ENCODE results near the gene HPS1.

Gene HPS1

GRCh38 chr10:98436704-98437103, 10.0 kb downstream of the HPS1 start:
- Histone ChIP-seq H3K79me2 (ENCODE audit: insufficient read depth, low read length) (0 out of 2 replicates have a peak, but pooled peaks cover 3% of the 10 kb centered on the region), H3K9me2 (replicated peaks; ENCODE audit: insufficient read depth, low read length) (no peaks in the 10 kb centered on the region), H3K27ac (ENCODE audit: low read depth, low read length) (no peak overlapping the region), H3K9ac (ENCODE audit: low read length) (no peak overlapping the region), H3K4me3 (ENCODE audit: insufficient read depth, low read length, poor library complexity, severe bottlenecking) (no peak overlapping the region), H4K20me1 (ENCODE audit: low read depth, low read length) (no peaks in the 10 kb centered on the region), H3K9me3 (ENCODE audit: insufficient read depth, low read length) (no peaks in the 10 kb centered on the region), H3K27me3 (ENCODE audit: low read length) (no peaks in the 10 kb centered on the region), H3K36me3 (ENCODE audit: low read length) (peaks cover 51% of the 10 kb centered on the region), H3F3A (ENCODE audit: insufficient read depth) (no peaks in the 10 kb centered on the region), H3K4me2 (ENCODE audit: low read depth, low read length, poor library complexity, severe bottlenecking) (no peak overlapping the region), H2AFZ (ENCODE audit: low read depth, low read length, severe bottlenecking) (no peak overlapping the region)
- TF ChIP-seq EZH2phosphoT487 (conservative IDR thresholded peaks at IDR 0.05; ENCODE audit: low read length) = no peak
- no peak for TF ChIP-seq CTCF (IDR thresholded peaks at IDR 0.05; ENCODE audit: insufficient read depth, low read length, poor library complexity, severe bottlenecking)

- no peaks in the 10 kb centered on the region for H4K20me1 ChIP-seq (ENCODE audit: low read depth, low read length)
These were observed 11.6 kb downstream of the HPS1 start for GRCh38 chr10:98435178-98435577.

GRCh38 chr10:98433881-98434732, 12.6 kb downstream of the HPS1 start:
- Histone ChIP-seq H3K9ac (ENCODE audit: low read length) (no peak overlapping the region), H3K4me2 (ENCODE audit: low read depth, low read length, poor library complexity, severe bottlenecking) (no peak overlapping the region), H3K79me2 (ENCODE audit: insufficient read depth, low read length) (no peaks in the 10 kb centered on the region), H3K9me3 (ENCODE audit: insufficient read depth, low read length) (no peaks in the 10 kb centered on the region), H3K4me3 (ENCODE audit: insufficient read depth, low read length, poor library complexity, severe bottlenecking) (no peak overlapping the region), H3F3A (ENCODE audit: insufficient read depth) (no peaks in the 10 kb centered on the region), H3K36me3 (ENCODE audit: low read length) (peaks cover 34% of the 10 kb centered on the region), H3K9me2 (replicated peaks; ENCODE audit: insufficient read depth, low read length) (no peaks in the 10 kb centered on the region), H2AFZ (ENCODE audit: low read depth, low read length, severe bottlenecking) (no peak overlapping the region), H4K20me1 (ENCODE audit: low read depth, low read length) (no peaks in the 10 kb centered on the region), H3K27me3 (ENCODE audit: low read length) (no peaks in the 10 kb centered on the region), H3K27ac (ENCODE audit: low read depth, low read length) (no peak overlapping the region)
- TF ChIP-seq CTCF (IDR thresholded peaks at IDR 0.05; ENCODE audit: insufficient read depth, low read length, poor library complexity, severe bottlenecking) = no peak
- TF ChIP-seq EZH2phosphoT487 (conservative IDR thresholded peaks at IDR 0.05; ENCODE audit: low read length) = no peak

More at GRCh38 chr10:98435178-98435577, 11.6 kb downstream of the HPS1 start:
- Histone ChIP-seq H3K4me3 (ENCODE audit: insufficient read depth, low read length, poor library complexity, severe bottlenecking) (no peak overlapping the region), H3K27me3 (ENCODE audit: low read length) (no peaks in the 10 kb centered on the region), H2AFZ (ENCODE audit: low read depth, low read length, severe bottlenecking) (no peak overlapping the region), H3K27ac (ENCODE audit: low read depth, low read length) (no peak overlapping the region), H3K36me3 (ENCODE audit: low read length) (peaks cover 38% of the 10 kb centered on the region), H3F3A (ENCODE audit: insufficient read depth) (no peaks in the 10 kb centered on the region), H3K79me2 (ENCODE audit: insufficient read depth, low read length) (no peaks in the 10 kb centered on the region), H3K4me2 (ENCODE audit: low read depth, low read length, poor library complexity, severe bottlenecking) (no peak overlapping the region), H3K9ac (ENCODE audit: low read length) (no peak overlapping the region), H3K9me2 (replicated peaks; ENCODE audit: insufficient read depth, low read length) (no peaks in the 10 kb centered on the region), H3K9me3 (ENCODE audit: insufficient read depth, low read length) (no peaks in the 10 kb centered on the region)
- no peak for TF ChIP-seq CTCF (IDR thresholded peaks at IDR 0.05; ENCODE audit: insufficient read depth, low read length, poor library complexity, severe bottlenecking)
- no peak for TF ChIP-seq EZH2phosphoT487 (conservative IDR thresholded peaks at IDR 0.05; ENCODE audit: low read length)

All from SU-DHL-6 (cell line).